H1 (cell line): Measurements from ENCODE around the gene METRNL. TPM values are rescaled to one million over a fixed set of nuclear protein-coding genes. Genes with fewer than 3 reads are reported as not detected.

ENCODE experiments used
- CBX5 ChIP-seq: fragments of 300-800, 300-1000 bp; sonication (generic); IDR thresholded peaks from 2 replicates; pipeline ENCODE4 v1.7.1; 2016; ENCODE audit warnings: antibody characterized with exemption, low read length, low read depth
- EZH2 ChIP-seq: fragments of 200-600 bp; sonication (generic); IDR thresholded peaks from 2 replicates; pipeline ENCODE4 v1.7.1; 2012; ENCODE audit warnings: low read depth, mild to moderate bottlenecking, moderate library complexity, low read length, inconsistent platforms; ENCODE audit not compliant: severe bottlenecking
- FOSL1 ChIP-seq: IDR thresholded peaks from 2 replicates; pipeline ENCODE4 v1.6.1; 2011; ENCODE audit warnings: mild to moderate bottlenecking, low read depth, low read length, moderate library complexity; ENCODE audit not compliant: insufficient read depth
- GABPA ChIP-seq: IDR thresholded peaks from 2 replicates; pipeline ENCODE4 v1.6.1; 2011; ENCODE audit warnings: mild to moderate bottlenecking, low read length, moderate library complexity, borderline replicate concordance; ENCODE audit not compliant: insufficient read depth
- RAD21 ChIP-seq, 2 experiments: IDR thresholded peaks in 1 of 2; conservative IDR thresholded peaks in 1 of 2; 2 replicates each; pipeline ENCODE4 v1.6.1; 2011; ENCODE audit warnings: low read depth in 2 of 2, low read length in 2 of 2, improper control_type of control experiment in 1 of 2, inconsistent platforms in 1 of 2, mild to moderate bottlenecking in 1 of 2, moderate library complexity in 1 of 2
- SIX5 ChIP-seq: IDR thresholded peaks from 2 replicates; pipeline ENCODE4 v1.6.1; 2011; ENCODE audit warnings: mild to moderate bottlenecking, low read depth, low read length
- SRF ChIP-seq: IDR thresholded peaks from 2 replicates; pipeline ENCODE4 v1.6.1; 2011; ENCODE audit warnings: mild to moderate bottlenecking, low read depth, low read length, moderate library complexity
- TBP ChIP-seq: IDR thresholded peaks from 2 replicates; pipeline ENCODE4 v1.6.1; 2011; ENCODE audit warnings: low read depth, low read length, improper control_type of control experiment
- ZNF274 ChIP-seq: IDR thresholded peaks from 2 replicates; pipeline ENCODE4 v1.7.0; 2012; ENCODE audit warnings: low read length, borderline replicate concordance; ENCODE audit errors: extremely low read depth
- polyA plus RNA-seq, 7 experiments: library from polyadenylated mRNA; depleted of rRNA in 3 of 7; stranded (reverse) in 5 of 7; unstranded in 2 of 7; fragments of >200 nt in 5 of 7; fragments of 200-250 nt in 2 of 7; gene quantifications; 1 replicate in 5 of 7; 2 replicates in 1 of 7; 4 replicates in 1 of 7; pipeline versions ENCODE4 v1.2.1 to v1.2.3, GENCODE V29; 2011 to 2013; ENCODE audit warnings: missing spikeins in 2 of 7, mixed read lengths in 2 of 7
- total RNA-seq: library from RNA; stranded (reverse); fragmentation: NEBNext Ultra II Directional; extraction: Animal tissue kit (Norgen Biotek cat#: 25700); gene quantifications from 2 replicates; pipeline ENCODE4 v1.2.1, GENCODE V29; 2021

The METRNL gene
- total and polyA plus RNA-seq, 2 of the 8 experiments (the other 6 are each of a cell fraction or from before 2014, with no cell fraction given), result 13.9 to 14.2 TPM

DNA sequence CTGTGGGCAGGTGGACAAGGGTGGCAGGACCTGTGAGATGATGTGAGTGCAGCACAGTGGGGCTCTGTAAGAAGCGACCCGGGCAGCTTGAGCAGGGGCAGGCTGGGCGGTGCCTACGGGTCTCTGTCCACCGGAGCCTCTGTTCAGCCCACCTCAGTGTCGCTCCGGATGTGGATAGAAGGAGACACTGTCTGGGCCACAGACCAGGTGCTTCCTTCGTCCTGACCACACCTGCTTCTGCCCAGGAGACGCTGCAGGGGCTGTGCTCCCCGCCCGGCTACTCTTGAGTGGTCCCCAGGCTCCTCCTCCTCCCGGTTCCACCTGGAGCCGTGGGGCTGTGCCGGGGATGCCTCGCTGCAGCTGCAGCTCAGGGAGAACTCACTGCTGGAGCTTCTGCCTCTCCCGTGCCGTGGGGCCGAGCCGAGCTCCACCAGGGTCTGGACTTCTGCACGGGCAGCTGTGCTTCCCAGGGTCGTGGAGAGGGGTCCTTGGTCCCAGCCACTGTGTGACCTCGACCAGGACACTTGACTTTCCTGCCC, 21.5 kb downstream of the METRNL start (continued):
- TF ChIP-seq GABPA (no peak), RAD21 (IDR thresholded peaks at IDR 0.05 in 1 of 2, conservative IDR thresholded peaks at IDR 0.05 in 1 of 2; ENCODE audit: low read depth in 2 of 2, low read length in 2 of 2) (no peak), EZH2 (no peak), SIX5 (no peak), CBX5 (no peak), TBP (no peak), ZNF274 (no peak), SRF (no peak), FOSL1 (no peak)
